H9 (cell line): ENCODE measurements around the gene SURF4. TPM values are rescaled to one million over a fixed set of nuclear protein-coding genes. Genes with fewer than 3 reads are reported as not detected.

Experiments
- DNase-seq: peaks from one replicate; pipeline ENCODE4 v3.0.0-alpha.2; 2017
- H2AFZ ChIP-seq: one replicate; pipeline ENCODE4 v1.6.1; 2013; ENCODE audit warnings: mild to moderate bottlenecking, low read length, control low read depth, moderate library complexity
- H2AK5ac ChIP-seq: 2 replicates; pipeline ENCODE4 v1.6.1; 2013; ENCODE audit warnings: low read length, control low read depth, mixed read lengths; ENCODE audit not compliant: insufficient read length
- H2BK120ac ChIP-seq: one replicate; pipeline ENCODE4 v1.6.1; 2013; ENCODE audit warnings: low read depth, mild to moderate bottlenecking, low read length, control low read depth, inconsistent platforms; ENCODE audit not compliant: poor library complexity, severe bottlenecking
- H2BK12ac ChIP-seq: 2 replicates; pipeline ENCODE4 v1.6.1; 2013; ENCODE audit warnings: low read length, control low read depth, mixed read lengths, low read depth; ENCODE audit not compliant: insufficient read length
- H2BK15ac ChIP-seq: 2 replicates; pipeline ENCODE4 v1.6.1; 2013; ENCODE audit warnings: low read depth, low read length, control low read depth
- H2BK20ac ChIP-seq: one replicate; pipeline ENCODE4 v1.6.1; 2013; ENCODE audit warnings: low read depth, mild to moderate bottlenecking, low read length, control low read depth, inconsistent platforms; ENCODE audit not compliant: poor library complexity, severe bottlenecking
- H2BK5ac ChIP-seq: 2 replicates; pipeline ENCODE4 v1.6.1; 2013; ENCODE audit warnings: low read length, control low read depth, mixed read lengths; ENCODE audit not compliant: insufficient read length
- H3K14ac ChIP-seq: 2 replicates; pipeline ENCODE4 v1.6.1; 2013; ENCODE audit warnings: low read length, control low read depth; ENCODE audit not compliant: insufficient read depth
- H3K18ac ChIP-seq: 2 replicates; pipeline ENCODE4 v1.6.1; 2013; ENCODE audit warnings: low read depth, mild to moderate bottlenecking, mixed read lengths, low read length, control low read depth; ENCODE audit not compliant: insufficient read length
- H3K23ac ChIP-seq: 2 replicates; pipeline ENCODE4 v1.6.1; 2013; ENCODE audit warnings: low read length, control low read depth, mixed read lengths, low read depth; ENCODE audit not compliant: insufficient read length
- H3K23me2 ChIP-seq: 2 replicates; pipeline ENCODE4 v1.6.1; 2013; ENCODE audit warnings: low read depth, mild to moderate bottlenecking, mixed read lengths, low read length, control low read depth; ENCODE audit not compliant: insufficient read length, poor library complexity, severe bottlenecking
- H3K27ac ChIP-seq: 2 replicates; pipeline ENCODE4 v1.5.1; 2013; ENCODE audit warnings: low read length, control low read depth, mixed read lengths, low read depth; ENCODE audit not compliant: insufficient read length
- H3K27me3 ChIP-seq: 2 replicates; pipeline ENCODE4 v1.6.1; 2013; ENCODE audit warnings: low read length, control low read depth, inconsistent platforms; ENCODE audit not compliant: insufficient read depth
- H3K4ac ChIP-seq: 2 replicates; pipeline ENCODE4 v1.6.1; 2013; ENCODE audit warnings: low read depth, mild to moderate bottlenecking, control low read depth, inconsistent platforms, low read length, moderate library complexity
- H3K4me1 ChIP-seq: 2 replicates; pipeline ENCODE4 v1.6.1; 2013; ENCODE audit warnings: low read length, control low read depth, inconsistent platforms; ENCODE audit not compliant: insufficient read depth
- H3K4me2 ChIP-seq: 2 replicates; pipeline ENCODE4 v1.6.1; 2013; ENCODE audit warnings: low read length, control low read depth, mixed read lengths; ENCODE audit not compliant: insufficient read length, insufficient read depth
- H3K56ac ChIP-seq: 2 replicates; pipeline ENCODE4 v1.6.1; 2013; ENCODE audit warnings: low read depth, mild to moderate bottlenecking, mixed read lengths, low read length, control low read depth; ENCODE audit not compliant: insufficient read length
- H3K79me1 ChIP-seq: 2 replicates; pipeline ENCODE4 v1.6.1; 2013; ENCODE audit warnings: low read depth, mild to moderate bottlenecking, moderate library complexity, low read length, control low read depth, inconsistent platforms; ENCODE audit not compliant: insufficient read depth, poor library complexity, severe bottlenecking
- H3K79me2 ChIP-seq: 2 replicates; pipeline ENCODE4 v1.6.1; 2013; ENCODE audit warnings: low read length, control low read depth, inconsistent platforms; ENCODE audit not compliant: insufficient read depth
- H3K9ac ChIP-seq: 2 replicates; pipeline ENCODE4 v1.6.1; 2013; ENCODE audit warnings: low read length, control low read depth, mixed read lengths; ENCODE audit not compliant: insufficient read length; ENCODE audit errors: extremely low read depth
- H3K9me3 ChIP-seq: one replicate; pipeline ENCODE4 v1.6.1; 2013; ENCODE audit warnings: low read depth, low read length, inconsistent platforms; ENCODE audit not compliant: control insufficient read depth
- H3T11ph ChIP-seq: one replicate; pipeline ENCODE4 v1.6.1; 2013; ENCODE audit warnings: mild to moderate bottlenecking, low read length, control low read depth, inconsistent platforms
- H4K20me1 ChIP-seq: one replicate; pipeline ENCODE4 v1.6.1; 2013; ENCODE audit not compliant: control insufficient read depth, insufficient read length, insufficient read depth
- H4K5ac ChIP-seq: 2 replicates; pipeline ENCODE4 v1.6.1; 2013; ENCODE audit warnings: low read depth, mild to moderate bottlenecking, mixed read lengths, low read length, control low read depth; ENCODE audit not compliant: insufficient read length
- H4K8ac ChIP-seq: replicated peaks from 2 replicates; pipeline ENCODE4 v1.6.1; 2013; ENCODE audit warnings: low read length, control low read depth, mixed read lengths, low read depth; ENCODE audit not compliant: insufficient read length
- H4K91ac ChIP-seq: 2 replicates; pipeline ENCODE4 v1.6.1; 2013; ENCODE audit warnings: low read depth, mild to moderate bottlenecking, moderate library complexity, mixed read lengths, low read length, control low read depth; ENCODE audit not compliant: insufficient read length
- H3K27ac Mint-ChIP-seq, 3 experiments: 2 replicates in 2 of 3; 3 replicates in 1 of 3; pipeline ENCODE4 v1.8.0; 2020 to 2021; ENCODE audit warnings: mixed read lengths in 3 of 3, mild to moderate bottlenecking in 1 of 3, moderate library complexity in 1 of 3
- H3K27me3 Mint-ChIP-seq: 2 replicates; pipeline ENCODE4 v1.8.0; 2021; ENCODE audit warnings: low read depth, mild to moderate bottlenecking, moderate library complexity, mixed read lengths
- H3K36me3 Mint-ChIP-seq, 3 experiments: 2 replicates in 2 of 3; 3 replicates in 1 of 3; pipeline ENCODE4 v1.8.0; 2020 to 2021; ENCODE audit warnings: low read depth in 3 of 3, mixed read lengths in 3 of 3; ENCODE audit not compliant: insufficient read depth in 1 of 3
- H3K4me1 Mint-ChIP-seq, 2 experiments: 2 replicates each; pipeline ENCODE4 v1.8.0; 2020; ENCODE audit warnings: mixed read lengths in 2 of 2
- H3K4me3 Mint-ChIP-seq, 2 experiments: 2 replicates in 1 of 2; 3 replicates in 1 of 2; pipeline ENCODE4 v1.8.0; 2020 to 2021; ENCODE audit warnings: mild to moderate bottlenecking in 2 of 2, mixed read lengths in 2 of 2, moderate library complexity in 1 of 2
- H3K9me3 Mint-ChIP-seq, 2 experiments: 2 replicates in 1 of 2; 3 replicates in 1 of 2; pipeline ENCODE4 v1.8.0; 2020; ENCODE audit warnings: mild to moderate bottlenecking in 2 of 2, mixed read lengths in 2 of 2, moderate library complexity in 1 of 2
- WGBS: extraction: QIAGEN DNeasy Blood & Tissue Kit; methylation state at CpG from one replicate; pipeline ENCODE4 v1.1.7; 2013; ENCODE audit warnings: missing lambda C conversion rate, low lambda C conversion rate, mixed read lengths; ENCODE audit not compliant: insufficient read length; ENCODE audit errors: extremely low coverage; 5-methylcytosine and 5-hydroxymethylcytosine counted together
- total RNA-seq: library from RNA; stranded (reverse); gene quantifications from 2 replicates; pipeline ENCODE4 v1.2.1, GENCODE V29; 2021
- TF ChIP-seq, protein P1 (sequence below): fragments of 200-600 bp; sonication (generic); conservative IDR thresholded peaks from 3 replicates; pipeline ENCODE4 v1.8.0; 2021; ENCODE audit warnings: antibody characterized with exemption, mild to moderate bottlenecking

SURF4 gene
- total RNA-seq, 1 experiment from 2014 or later, result 146 TPM

DNA sequence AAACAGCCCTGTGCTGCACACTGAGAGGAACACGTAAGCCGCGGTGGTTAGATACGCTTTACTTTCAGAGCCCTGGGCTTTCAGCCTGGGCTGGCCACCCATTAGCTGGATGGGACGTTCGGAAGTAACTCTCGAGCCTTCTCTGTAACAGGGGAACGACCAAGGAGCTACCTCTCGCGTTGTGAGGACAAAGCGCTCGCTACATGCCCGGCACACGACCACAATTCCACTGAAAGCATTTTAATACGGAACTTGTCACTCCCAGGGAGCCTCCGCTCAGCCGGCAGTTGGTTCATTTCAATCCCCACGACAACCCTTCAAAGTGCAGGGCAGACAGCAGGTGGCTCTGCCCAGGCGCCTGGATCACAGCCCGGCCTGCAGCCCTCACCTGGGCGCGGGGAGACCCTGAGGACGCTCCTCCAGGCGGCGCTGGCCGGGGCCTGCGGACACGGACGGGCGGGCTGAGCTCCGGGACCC is 19.9 kb downstream of the SURF4 start:
- H2BK5ac ChIP-seq, result no peak overlapping the region
- no peak overlapping the region for H2BK15ac ChIP-seq
- H2AK5ac ChIP-seq, result no peak overlapping the region
- peak overlapping the region; percentile 45 for H3K9ac ChIP-seq
- H2AFZ ChIP-seq, result no peak overlapping the region
- no peaks in the 10 kb centered on the region for H3K9me3 Mint-ChIP-seq
- H4K20me1 ChIP-seq, result no peaks in the 10 kb centered on the region
- peak overlapping the region; percentile 60 for H3K4me2 ChIP-seq
- H2BK120ac ChIP-seq, result no peak overlapping the region
- WGBS, result no CpG with 5 or more reads among the region's 31 CpGs
- no peaks in the 10 kb centered on the region for H3K9me3 ChIP-seq
- peaks cover 18 to 57% (median 50%) of the 10 kb centered on the region in 3 experiments; a peak in 6 of 7 replicates for H3K36me3 Mint-ChIP-seq
- no peak overlapping the region for H4K91ac ChIP-seq
- DNase-seq, result no peak
- H3T11ph ChIP-seq, result no peak overlapping the region
- no peak overlapping the region for H2BK20ac ChIP-seq
- peak overlapping the region; percentile 92 to 96 for H3K4me3 Mint-ChIP-seq
- H3K27me3 Mint-ChIP-seq, result no peaks in the 10 kb centered on the region
- no peaks in the 10 kb centered on the region for H3K4me1 ChIP-seq
- H4K5ac ChIP-seq, result no peak overlapping the region
- no peak overlapping the region for H3K14ac ChIP-seq
- TF ChIP-seq, protein P1, sequence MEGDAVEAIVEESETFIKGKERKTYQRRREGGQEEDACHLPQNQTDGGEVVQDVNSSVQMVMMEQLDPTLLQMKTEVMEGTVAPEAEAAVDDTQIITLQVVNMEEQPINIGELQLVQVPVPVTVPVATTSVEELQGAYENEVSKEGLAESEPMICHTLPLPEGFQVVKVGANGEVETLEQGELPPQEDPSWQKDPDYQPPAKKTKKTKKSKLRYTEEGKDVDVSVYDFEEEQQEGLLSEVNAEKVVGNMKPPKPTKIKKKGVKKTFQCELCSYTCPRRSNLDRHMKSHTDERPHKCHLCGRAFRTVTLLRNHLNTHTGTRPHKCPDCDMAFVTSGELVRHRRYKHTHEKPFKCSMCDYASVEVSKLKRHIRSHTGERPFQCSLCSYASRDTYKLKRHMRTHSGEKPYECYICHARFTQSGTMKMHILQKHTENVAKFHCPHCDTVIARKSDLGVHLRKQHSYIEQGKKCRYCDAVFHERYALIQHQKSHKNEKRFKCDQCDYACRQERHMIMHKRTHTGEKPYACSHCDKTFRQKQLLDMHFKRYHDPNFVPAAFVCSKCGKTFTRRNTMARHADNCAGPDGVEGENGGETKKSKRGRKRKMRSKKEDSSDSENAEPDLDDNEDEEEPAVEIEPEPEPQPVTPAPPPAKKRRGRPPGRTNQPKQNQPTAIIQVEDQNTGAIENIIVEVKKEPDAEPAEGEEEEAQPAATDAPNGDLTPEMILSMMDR, result no peak
- H3K27ac ChIP-seq, result no peak overlapping the region
- H3K23me2 ChIP-seq, result peaks cover 10% of the 10 kb centered on the region
- no peak overlapping the region for H3K23ac ChIP-seq
- H3K79me1 ChIP-seq, result peaks cover 3% of the 10 kb centered on the region
- H3K4me1 Mint-ChIP-seq, result peaks cover 11 to 12% of the 10 kb centered on the region in 2 experiments
- H3K18ac ChIP-seq, result no peak overlapping the region
- no peak overlapping the region for H3K56ac ChIP-seq
- H3K27me3 ChIP-seq, result no peaks in the 10 kb centered on the region
- no peak overlapping the region for H2BK12ac ChIP-seq
- H4K8ac ChIP-seq, result no peak overlapping the region
- H3K27ac Mint-ChIP-seq, result peak overlapping the region; percentile 72 to 95 (median 94); a peak in 5 of 7 replicates
- H3K79me2 ChIP-seq, result no peaks in the 10 kb centered on the region; the same call in 1 of the 2 replicates
- no peak overlapping the region for H3K4ac ChIP-seq
